ENCODE results near the gene PPP1R1B. TPM values are rescaled to one million over a fixed set of nuclear protein-coding genes. Genes with fewer than 3 reads are reported as not detected.
A peak's percentile ranks its signal among the peaks of the same experiment; 100 is the strongest.

PPP1R1B gene
- total RNA-seq, 1 donor from 2014 or later: 0.12 TPM

- Mint-ChIP-seq H3K9me3 (ENCODE audit: low read depth) (no peaks in the 10 kb centered on the region), H3K4me3 (ENCODE audit: unreplicated experiment) (no peak overlapping the region), H3K27ac (ENCODE audit: unreplicated experiment) (no peak overlapping the region), H3K27me3 (ENCODE audit: low read depth) (peaks cover 19% of the 10 kb centered on the region), H3K4me1 (ENCODE audit: low read depth) (peaks cover 29% of the 10 kb centered on the region), H3K36me3 (ENCODE audit: low read depth) (no peaks in the 10 kb centered on the region)
- DNase-seq (ENCODE audit: low spot score): no peak
- TF ChIP-seq CTCF (IDR thresholded peaks at IDR 0.05): no peak
These were observed 44.0 kb downstream of the PPP1R1B start for GRCh38 chr17:39670746-39671145.

DNA sequence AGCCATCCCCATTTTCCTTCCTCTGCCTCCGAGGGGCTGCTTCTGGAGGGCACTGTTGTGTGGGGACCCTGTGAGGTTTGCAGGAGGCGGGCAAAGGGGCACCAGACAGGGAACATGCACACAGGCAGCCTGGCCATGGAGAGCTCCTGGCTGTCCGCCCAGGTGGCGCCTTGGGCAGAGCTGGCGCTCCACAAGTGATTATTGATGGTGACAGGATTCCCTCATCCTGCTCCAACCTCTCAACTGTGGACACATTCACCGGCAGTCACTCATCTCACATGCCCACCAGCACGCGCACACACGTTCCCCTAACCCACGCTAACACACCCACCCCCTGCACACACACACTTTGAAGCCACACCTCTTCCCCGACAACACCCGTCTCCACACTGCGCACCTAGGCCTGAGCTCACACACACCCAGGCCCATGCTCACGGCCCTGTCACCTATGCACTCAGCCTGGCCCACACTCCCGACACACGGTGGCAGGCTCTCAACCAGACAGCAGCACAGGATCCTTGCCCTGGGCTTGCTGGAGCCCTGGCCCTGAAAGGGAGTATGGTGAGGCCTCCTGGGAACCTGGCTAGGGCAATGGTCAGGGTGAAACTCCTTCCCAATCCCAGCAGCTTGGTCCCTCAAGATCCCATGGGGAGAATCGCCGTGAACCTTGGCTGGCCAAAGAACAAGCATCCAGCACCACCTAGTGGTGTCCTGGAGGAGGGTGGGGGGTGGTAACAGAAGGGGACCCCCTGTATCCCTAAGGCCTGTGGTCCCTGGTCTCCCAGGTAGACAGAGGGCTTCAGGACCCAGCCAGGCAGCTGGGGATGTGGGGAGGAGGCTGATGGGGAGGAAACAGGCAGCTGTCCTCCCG, 45.1 kb downstream of the PPP1R1B start:
- peak; percentile 83 for TF ChIP-seq CTCF (IDR thresholded peaks at IDR 0.05)
- Mint-ChIP-seq H3K27ac (ENCODE audit: unreplicated experiment) (no peak overlapping the region), H3K9me3 (ENCODE audit: low read depth) (no peaks in the 10 kb centered on the region), H3K36me3 (ENCODE audit: low read depth) (no peaks in the 10 kb centered on the region), H3K4me3 (ENCODE audit: unreplicated experiment) (no peak overlapping the region), H3K27me3 (ENCODE audit: low read depth) (peaks cover 18% of the 10 kb centered on the region), H3K4me1 (ENCODE audit: low read depth) (peaks cover 28% of the 10 kb centered on the region)
- DNase-seq (ENCODE audit: low spot score): no peak

DNA sequence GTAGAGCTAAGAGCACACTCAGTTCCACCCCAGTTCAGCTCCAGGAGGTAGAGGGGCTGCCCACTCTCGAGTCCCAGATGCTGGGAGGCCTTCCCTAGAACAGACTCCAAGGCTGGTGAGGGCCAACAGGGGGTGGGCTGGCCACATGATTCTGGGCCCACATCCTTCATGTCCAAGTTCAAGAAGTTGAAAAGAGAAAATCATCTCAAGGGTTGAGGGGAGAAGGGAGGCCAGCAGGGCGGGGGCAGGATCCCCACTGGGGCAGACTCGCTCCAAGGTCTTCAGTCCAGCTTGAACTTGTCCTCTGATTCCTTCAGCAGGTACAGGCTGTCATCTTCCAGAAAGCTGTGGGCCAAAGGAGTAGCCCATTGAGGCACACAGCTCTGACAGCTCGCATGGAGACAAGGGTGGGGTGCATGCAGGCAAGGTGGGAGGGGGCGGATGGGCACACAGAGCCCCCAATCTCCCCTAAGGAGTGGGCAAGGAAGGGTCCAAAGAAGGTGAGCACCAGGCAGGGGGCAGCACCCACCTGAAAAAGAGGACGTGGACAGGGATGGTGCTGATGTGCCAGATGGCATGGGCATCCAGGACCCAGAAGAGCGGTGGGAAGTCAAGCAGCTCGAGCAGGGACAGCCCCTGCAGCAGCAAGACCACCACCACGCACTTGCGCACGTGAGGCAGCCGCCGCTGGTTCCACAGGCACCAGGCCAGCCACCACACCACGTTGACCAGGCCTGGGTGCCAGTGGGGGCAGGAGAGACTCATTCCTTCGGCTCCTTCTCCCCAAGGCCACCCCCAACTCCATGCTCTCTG, 46.0 kb downstream of the PPP1R1B start:
- Mint-ChIP-seq H3K4me1 (ENCODE audit: low read depth) (peaks cover 34% of the 10 kb centered on the region), H3K36me3 (ENCODE audit: low read depth) (no peaks in the 10 kb centered on the region), H3K9me3 (ENCODE audit: low read depth) (no peaks in the 10 kb centered on the region), H3K4me3 (ENCODE audit: unreplicated experiment) (no peak overlapping the region), H3K27me3 (ENCODE audit: low read depth) (peaks cover 16% of the 10 kb centered on the region), H3K27ac (ENCODE audit: unreplicated experiment) (no peak overlapping the region)
- TF ChIP-seq CTCF (IDR thresholded peaks at IDR 0.05): peak; percentile 48
- no peak for DNase-seq (ENCODE audit: low spot score)

DNA sequence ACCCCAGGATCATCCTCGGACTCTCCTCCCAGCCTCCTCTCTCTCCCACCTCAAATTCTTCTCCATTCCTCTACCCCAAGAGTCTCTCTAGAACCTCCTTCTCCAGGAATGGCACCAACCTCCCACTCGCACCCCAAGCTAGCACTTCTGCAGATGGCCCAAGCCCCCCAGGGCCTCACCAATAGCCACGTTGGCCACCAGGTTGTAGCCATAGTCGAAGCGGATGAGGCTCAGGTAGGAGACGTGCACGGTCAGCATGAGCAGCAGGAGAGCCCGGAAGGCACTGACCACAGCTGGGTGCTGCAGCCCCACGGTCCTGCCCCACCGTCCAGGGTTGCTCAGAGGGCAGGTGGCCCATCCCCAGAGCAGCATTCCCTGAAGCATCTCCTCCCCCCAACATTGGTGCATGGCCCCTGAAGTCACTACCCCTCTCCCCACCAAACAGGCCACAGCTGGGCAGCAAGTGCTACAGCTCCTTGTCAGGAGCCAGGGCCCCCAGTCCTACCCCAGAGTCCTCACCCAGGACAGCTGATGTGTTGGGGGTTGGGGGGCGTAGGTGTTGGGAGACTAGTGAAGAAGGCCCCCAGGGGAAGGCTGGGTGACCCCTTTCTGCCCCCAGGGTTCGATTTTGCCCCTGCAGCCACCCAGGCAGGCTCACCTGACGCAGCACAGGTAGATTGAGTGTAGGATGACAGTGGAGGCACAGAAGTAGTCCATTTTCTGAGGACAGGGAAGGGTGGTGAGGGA, 46.8 kb downstream of the PPP1R1B start:
- peaks cover 15% of the 10 kb centered on the region for H3K27me3 Mint-ChIP-seq (ENCODE audit: low read depth)
- TF ChIP-seq CTCF (IDR thresholded peaks at IDR 0.05): no peak
- no peaks in the 10 kb centered on the region for H3K9me3 Mint-ChIP-seq (ENCODE audit: low read depth)
- H3K4me3 Mint-ChIP-seq (ENCODE audit: unreplicated experiment): no peak overlapping the region
- H3K27ac Mint-ChIP-seq (ENCODE audit: unreplicated experiment): no peak overlapping the region
- H3K36me3 Mint-ChIP-seq (ENCODE audit: low read depth): no peaks in the 10 kb centered on the region
- peaks cover 40% of the 10 kb centered on the region for H3K4me1 Mint-ChIP-seq (ENCODE audit: low read depth)
- DNase-seq (ENCODE audit: low spot score): no peak

DNA sequence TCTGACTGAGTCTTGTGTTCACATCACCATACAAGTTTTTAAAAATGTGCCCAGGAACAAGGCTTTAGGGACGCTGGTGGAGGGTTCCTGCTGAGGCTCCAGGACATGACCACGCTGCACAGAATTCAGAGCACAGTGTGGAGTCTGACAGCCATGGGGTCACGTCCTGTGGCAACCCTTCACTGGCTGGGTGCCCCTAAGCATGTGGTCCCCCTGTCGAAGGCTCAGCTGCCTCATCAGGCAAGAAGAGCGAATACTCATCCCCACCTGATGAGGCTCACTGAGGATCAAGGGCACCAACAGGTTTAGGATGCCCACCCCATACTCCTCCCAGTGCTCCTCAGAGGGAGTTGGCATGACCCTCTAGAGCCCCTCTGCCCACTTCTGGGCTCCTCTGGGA, 47.4 kb downstream of the PPP1R1B start:
- Mint-ChIP-seq H3K36me3 (ENCODE audit: low read depth) (no peaks in the 10 kb centered on the region), H3K4me1 (ENCODE audit: low read depth) (peaks cover 42% of the 10 kb centered on the region), H3K27me3 (ENCODE audit: low read depth) (peaks cover 12% of the 10 kb centered on the region), H3K4me3 (ENCODE audit: unreplicated experiment) (no peak overlapping the region), H3K27ac (ENCODE audit: unreplicated experiment) (no peak overlapping the region), H3K9me3 (ENCODE audit: low read depth) (no peaks in the 10 kb centered on the region)
- DNase-seq (ENCODE audit: low spot score): no peak
- TF ChIP-seq CTCF (IDR thresholded peaks at IDR 0.05): no peak

Data from chondrocyte (in vitro differentiated cells).